NCI-H1436 (cell line): ENCODE data around the gene PTPN23.
"Not testable (repeated sequence)": the region's sequence is repeated elsewhere in the genome, so short reads cannot be mapped to it uniquely, and the experiment has no call there.

ENCODE experiments used
- DNase-seq: peaks from one replicate; lab custom pipeline; 2025; lab: John Stamatoyannopoulos, UW

PTPN23 gene

GRCh38 chr3:47441796-47442551 lies 61.2 kb downstream of the PTPN23 start:
- DNase-seq, result no peak

DNA sequence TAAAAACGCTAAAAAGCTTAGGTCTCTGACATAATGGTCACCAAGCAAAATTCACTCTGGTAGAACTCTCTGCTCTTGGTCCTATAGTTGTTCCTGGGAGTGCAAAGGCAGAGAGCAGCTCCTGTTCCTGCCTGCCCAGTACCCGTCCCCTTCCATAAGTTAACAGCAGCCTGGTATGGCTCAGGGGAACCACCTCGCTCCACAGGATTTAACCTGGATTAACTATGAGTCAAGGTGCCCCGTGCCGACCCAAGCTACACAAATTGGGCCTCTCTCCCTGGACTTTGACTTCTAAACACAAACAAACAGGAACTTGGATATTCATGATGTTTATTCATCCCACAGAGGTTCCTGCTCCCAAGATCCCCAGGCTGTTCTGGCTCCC lies 62.8 kb downstream of the PTPN23 start:
- DNase-seq, result no peak

DNA sequence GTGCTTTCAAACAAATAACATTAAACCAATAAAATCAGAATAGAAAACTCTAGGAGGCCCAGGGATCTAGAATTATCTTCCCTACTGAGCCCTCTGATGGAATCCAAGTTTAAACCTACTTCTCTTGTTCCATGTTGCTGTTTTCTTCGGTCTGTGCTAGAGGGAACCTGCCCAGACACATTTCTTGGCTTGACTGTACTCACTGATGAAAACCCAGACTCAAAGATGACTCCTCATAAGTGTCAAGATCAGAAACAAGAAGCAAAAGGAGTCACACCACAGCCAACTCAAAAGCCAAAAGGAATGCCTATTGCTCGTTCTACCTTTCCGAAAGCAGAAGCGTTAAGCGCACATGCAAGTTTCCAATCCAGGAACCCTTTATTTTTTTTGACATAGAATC lies 63.3 kb downstream of the PTPN23 start:
- DNase-seq, result no peak

DNA sequence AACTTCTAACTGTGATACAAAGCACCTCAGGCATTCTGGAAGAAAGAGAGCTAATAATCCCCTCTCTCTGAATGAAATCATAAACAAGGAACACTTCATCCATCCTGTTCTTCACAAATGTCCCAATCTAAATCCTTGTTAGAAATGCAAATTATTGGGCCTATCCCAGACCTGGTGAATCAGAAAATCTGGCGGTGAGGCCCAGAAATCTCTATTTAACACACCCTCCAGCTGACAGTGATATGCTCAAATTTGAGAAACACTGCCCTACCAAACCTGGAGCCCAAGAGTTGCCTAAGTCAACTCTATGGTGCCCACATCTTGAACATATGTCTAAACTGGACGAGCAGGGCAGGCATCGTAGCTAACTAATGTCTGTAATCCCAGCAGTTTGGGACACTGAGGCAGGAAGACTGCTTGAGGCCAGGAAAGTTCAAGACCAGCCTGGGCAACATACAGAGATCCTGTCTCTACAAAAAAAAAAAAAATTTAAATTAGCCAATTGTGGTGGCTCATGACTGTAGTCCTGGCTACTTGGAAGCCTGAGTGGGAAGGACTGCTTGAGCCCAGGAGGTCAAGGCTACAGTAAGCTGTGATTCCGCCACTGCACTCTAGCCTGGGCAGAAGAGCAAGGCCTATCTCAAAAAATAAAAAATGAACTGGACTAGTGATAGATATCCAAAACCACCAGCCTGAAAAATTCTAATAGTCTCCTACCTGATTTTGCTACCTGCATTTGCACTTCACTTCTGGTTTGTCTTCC lies 71.8 kb downstream of the PTPN23 start:
- DNase-seq, result no peak

- DNase-seq, result no peak
Measured at GRCh38 chr3:47455806-47456452, 75.1 kb downstream of the PTPN23 start.

DNA sequence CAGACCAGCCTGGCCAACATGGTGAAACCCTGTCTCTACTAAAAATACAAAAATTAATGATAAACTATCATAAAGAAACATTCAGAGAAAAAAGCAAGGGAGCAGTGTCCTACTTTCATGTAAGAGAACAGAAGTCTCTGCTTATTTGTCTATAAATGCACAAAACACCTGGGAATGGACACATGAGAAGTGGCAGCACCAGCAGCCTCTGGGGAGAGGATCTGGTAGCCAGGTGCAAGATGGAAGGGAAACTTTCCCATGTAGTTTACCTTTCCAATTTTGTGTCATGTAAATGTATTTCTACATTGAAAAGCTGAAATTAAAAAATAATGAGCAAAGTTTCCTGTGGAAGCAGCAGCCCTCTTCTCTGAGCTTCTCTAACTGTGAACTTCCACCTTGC lies 76.2 kb downstream of the PTPN23 start:
- DNase-seq, result no peak

GRCh38 chr3:47459534-47460085 lies 78.8 kb downstream of the PTPN23 start:
- DNase-seq, result not testable (repeated sequence)
